Measurements from ENCODE around the gene ADGRG3. TPM values are rescaled to one million over a fixed set of nuclear protein-coding genes. Genes with fewer than 3 reads are reported as not detected.

ADGRG3 gene
- total RNA-seq, 1 experiment from 2014 or later: not detected

- POLR2A ChIA-PET (ENCODE audit: unreplicated experiment): no interaction called here
- CTCF ChIA-PET: no interaction called here
- H3K27ac ChIP-seq: no peak overlapping the region
- H3K4me2 ChIP-seq: no peak overlapping the region
- TF ChIP-seq, protein P1, sequence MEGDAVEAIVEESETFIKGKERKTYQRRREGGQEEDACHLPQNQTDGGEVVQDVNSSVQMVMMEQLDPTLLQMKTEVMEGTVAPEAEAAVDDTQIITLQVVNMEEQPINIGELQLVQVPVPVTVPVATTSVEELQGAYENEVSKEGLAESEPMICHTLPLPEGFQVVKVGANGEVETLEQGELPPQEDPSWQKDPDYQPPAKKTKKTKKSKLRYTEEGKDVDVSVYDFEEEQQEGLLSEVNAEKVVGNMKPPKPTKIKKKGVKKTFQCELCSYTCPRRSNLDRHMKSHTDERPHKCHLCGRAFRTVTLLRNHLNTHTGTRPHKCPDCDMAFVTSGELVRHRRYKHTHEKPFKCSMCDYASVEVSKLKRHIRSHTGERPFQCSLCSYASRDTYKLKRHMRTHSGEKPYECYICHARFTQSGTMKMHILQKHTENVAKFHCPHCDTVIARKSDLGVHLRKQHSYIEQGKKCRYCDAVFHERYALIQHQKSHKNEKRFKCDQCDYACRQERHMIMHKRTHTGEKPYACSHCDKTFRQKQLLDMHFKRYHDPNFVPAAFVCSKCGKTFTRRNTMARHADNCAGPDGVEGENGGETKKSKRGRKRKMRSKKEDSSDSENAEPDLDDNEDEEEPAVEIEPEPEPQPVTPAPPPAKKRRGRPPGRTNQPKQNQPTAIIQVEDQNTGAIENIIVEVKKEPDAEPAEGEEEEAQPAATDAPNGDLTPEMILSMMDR (conservative IDR thresholded peaks at IDR 0.05): peak; percentile 75
- TF ChIP-seq EZH2 (IDR thresholded peaks at IDR 0.05; ENCODE audit: low read depth): no peak
- no peak overlapping the region for H3K4me3 ChIP-seq
- H3K4me1 ChIP-seq (replicated peaks; ENCODE audit: insufficient read depth): no peaks in the 10 kb centered on the region
- H3K27me3 ChIP-seq (ENCODE audit: insufficient read depth, low read depth): peaks cover 10% of the 10 kb centered on the region; the same call in 1 of the 2 replicates
- no peaks in the 10 kb centered on the region for H3F3A ChIP-seq (ENCODE audit: insufficient read depth, low read depth)
- DNase-seq: peak in 1 of 2 experiments; percentile 59
- no peaks in the 10 kb centered on the region for H3K79me2 ChIP-seq (ENCODE audit: low read depth)
- intact Hi-C loops (cut with micrococcal nuclease; ENCODE audit: unreplicated experiment): loop anchor here (1.0 to 5.0 kb wide), 3 partner anchors 71 to 144 kb away; no protein-coding TSS in a partner anchor
- H4K20me1 ChIP-seq (ENCODE audit: insufficient read depth): no peaks in the 10 kb centered on the region
- no peaks in the 10 kb centered on the region for H3K36me3 ChIP-seq (ENCODE audit: low read depth)
- H2AFZ ChIP-seq: no peak overlapping the region
- no peaks in the 10 kb centered on the region for H3K9me2 ChIP-seq (ENCODE audit: insufficient read depth)
- H3K9me3 ChIP-seq (ENCODE audit: insufficient read depth, low read depth): no peaks in the 10 kb centered on the region
- no TSS peak for BruUV-seq (replicated peaks)
Measured at GRCh38 chr16:57720142-57720575, 52.1 kb downstream of the ADGRG3 start.

DNA sequence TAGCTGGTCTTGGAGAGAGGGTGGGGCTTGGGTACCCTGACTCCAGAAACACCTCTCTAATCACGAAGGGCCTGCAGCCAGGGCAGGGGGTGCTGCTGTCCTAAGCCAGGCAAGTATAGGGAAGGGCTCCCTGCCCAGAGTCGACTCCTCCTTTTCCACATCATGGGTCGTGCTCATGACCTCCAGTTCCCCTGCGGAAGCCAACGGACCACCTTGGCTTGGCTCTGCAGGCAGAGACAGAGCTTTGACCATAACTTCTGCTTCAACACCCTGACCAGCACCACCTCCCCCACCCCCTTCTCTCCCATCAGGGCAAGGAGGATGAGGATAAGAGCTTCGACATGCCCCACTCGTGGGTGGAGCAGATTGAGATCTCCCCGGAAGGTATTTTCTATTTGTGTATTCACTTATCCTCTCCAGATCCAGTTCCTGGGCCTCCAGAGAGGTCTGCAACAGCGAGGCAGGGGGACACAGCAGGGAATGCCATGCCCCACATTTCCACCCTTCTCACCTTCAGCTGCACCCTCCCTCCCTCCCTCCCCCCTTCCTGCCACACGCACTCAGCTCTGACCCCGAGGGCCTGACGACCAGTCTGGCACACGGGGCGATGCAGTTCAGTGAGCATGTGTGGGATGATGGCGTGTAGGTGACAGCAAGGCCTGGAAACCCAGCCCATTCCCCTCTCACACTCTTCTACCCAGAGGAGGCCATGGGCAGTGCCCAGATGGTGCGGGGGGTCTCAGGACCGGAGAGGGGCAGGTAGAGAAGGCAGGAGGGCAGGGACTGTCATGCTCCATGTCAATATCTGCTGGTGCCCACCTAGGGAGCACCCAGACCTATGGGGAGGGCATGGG, 53.5 kb downstream of the ADGRG3 start:
- Histone ChIP-seq H3K4me3 (no peak overlapping the region), H3K4me2 (no peak overlapping the region), H3K9me2 (ENCODE audit: insufficient read depth) (no peaks in the 10 kb centered on the region), H3K4me1 (replicated peaks; ENCODE audit: insufficient read depth) (no peaks in the 10 kb centered on the region), H3F3A (ENCODE audit: insufficient read depth, low read depth) (no peaks in the 10 kb centered on the region), H3K79me2 (ENCODE audit: low read depth) (no peaks in the 10 kb centered on the region), H3K36me3 (ENCODE audit: low read depth) (no peaks in the 10 kb centered on the region), H3K27me3 (ENCODE audit: insufficient read depth, low read depth) (no peaks in the 10 kb centered on the region), H2AFZ (no peak overlapping the region), H3K9me3 (ENCODE audit: insufficient read depth, low read depth) (no peaks in the 10 kb centered on the region), H4K20me1 (ENCODE audit: insufficient read depth) (no peaks in the 10 kb centered on the region), H3K27ac (no peak overlapping the region)
- no TSS peak for BruUV-seq (replicated peaks)
- ChIA-PET CTCF (interaction anchor here (0.5 kb wide), 1 partner anchor 133 kb away, joined by 3 read pairs; no protein-coding TSS in a partner anchor), POLR2A (ENCODE audit: unreplicated experiment) (no interaction called here)
- TF ChIP-seq EZH2 (IDR thresholded peaks at IDR 0.05; ENCODE audit: low read depth): no peak
- TF ChIP-seq, protein P1 (conservative IDR thresholded peaks at IDR 0.05): no peak
- intact Hi-C loops (cut with micrococcal nuclease; ENCODE audit: unreplicated experiment): loop anchor here (5.0 kb wide), 1 partner anchor 129 kb away; no protein-coding TSS in a partner anchor
- no peak for DNase-seq

DNA sequence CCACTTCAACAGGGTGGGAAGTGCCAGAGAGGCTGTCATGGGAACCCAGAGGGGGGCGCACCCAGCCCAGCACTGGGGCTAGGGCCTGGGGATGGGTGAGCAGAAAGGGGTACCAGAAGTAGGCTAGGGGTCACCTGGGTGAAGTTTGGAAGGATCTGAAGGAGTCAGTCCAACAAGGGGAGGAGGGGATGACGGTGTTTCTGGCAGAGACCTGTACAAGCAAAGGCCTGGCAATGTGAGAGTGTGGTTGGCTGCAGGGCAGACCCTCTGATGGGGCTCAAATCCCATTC, 54.0 kb downstream of the ADGRG3 start:
- no peak for TF ChIP-seq EZH2 (IDR thresholded peaks at IDR 0.05; ENCODE audit: low read depth)
- TF ChIP-seq, protein P1 (conservative IDR thresholded peaks at IDR 0.05): no peak
- BruUV-seq (replicated peaks): no TSS peak
- intact Hi-C loops (cut with micrococcal nuclease; ENCODE audit: unreplicated experiment): loop anchor here (5.0 kb wide), 1 partner anchor 130 kb away; no protein-coding TSS in a partner anchor
- Histone ChIP-seq H4K20me1 (ENCODE audit: insufficient read depth) (no peaks in the 10 kb centered on the region), H3K4me1 (replicated peaks; ENCODE audit: insufficient read depth) (no peaks in the 10 kb centered on the region), H2AFZ (no peak overlapping the region), H3K4me3 (no peak overlapping the region), H3K9me2 (ENCODE audit: insufficient read depth) (no peaks in the 10 kb centered on the region), H3K9me3 (ENCODE audit: insufficient read depth, low read depth) (no peaks in the 10 kb centered on the region), H3K27me3 (ENCODE audit: insufficient read depth, low read depth) (no peaks in the 10 kb centered on the region), H3F3A (ENCODE audit: insufficient read depth, low read depth) (no peaks in the 10 kb centered on the region), H3K27ac (no peak overlapping the region), H3K4me2 (no peak overlapping the region), H3K79me2 (ENCODE audit: low read depth) (no peaks in the 10 kb centered on the region), H3K36me3 (ENCODE audit: low read depth) (no peaks in the 10 kb centered on the region)
- ChIA-PET CTCF (no interaction called here), POLR2A (ENCODE audit: unreplicated experiment) (no interaction called here)
- DNase-seq: no peak

All from PC-9 (cell line).